ENCODE results near the gene SEMA3F.

SEMA3F gene

DNA sequence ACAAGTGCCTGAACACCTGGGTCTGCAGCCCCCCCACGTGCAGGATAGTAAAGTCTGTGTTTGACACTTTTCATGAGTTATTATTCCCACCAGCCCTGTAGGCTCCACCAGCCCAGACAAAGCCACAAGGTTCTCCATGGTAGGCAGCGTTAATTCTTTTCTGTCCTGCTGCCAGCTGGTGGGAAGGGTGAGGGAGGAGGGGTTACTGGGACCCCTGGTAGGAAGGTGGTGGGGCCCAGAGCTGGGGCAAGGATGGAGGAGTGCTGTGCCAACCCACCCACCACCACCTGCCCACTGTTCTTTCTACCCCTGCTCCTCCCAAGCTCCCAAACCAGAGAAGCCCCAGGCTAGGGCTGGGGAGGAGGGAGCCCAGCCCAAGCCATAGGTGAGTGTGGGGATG is 20.8 kb upstream of the SEMA3F start:
- H3K4me3 ChIP-seq (ENCODE audit: low read depth in 1 of 2, low read length in 1 of 2), result no peak overlapping the region
- no peak overlapping the region for H3K27ac ChIP-seq
- H3K4me1 ChIP-seq (ENCODE audit: control insufficient read depth in 1 of 2, insufficient read depth in 1 of 2, low read depth in 1 of 2, low read length in 1 of 2), result peaks cover 4 to 6% of the 10 kb centered on the region in 2 experiments
- H3K36me3 ChIP-seq, result no peaks in the 10 kb centered on the region
- TF ChIP-seq, protein P1, sequence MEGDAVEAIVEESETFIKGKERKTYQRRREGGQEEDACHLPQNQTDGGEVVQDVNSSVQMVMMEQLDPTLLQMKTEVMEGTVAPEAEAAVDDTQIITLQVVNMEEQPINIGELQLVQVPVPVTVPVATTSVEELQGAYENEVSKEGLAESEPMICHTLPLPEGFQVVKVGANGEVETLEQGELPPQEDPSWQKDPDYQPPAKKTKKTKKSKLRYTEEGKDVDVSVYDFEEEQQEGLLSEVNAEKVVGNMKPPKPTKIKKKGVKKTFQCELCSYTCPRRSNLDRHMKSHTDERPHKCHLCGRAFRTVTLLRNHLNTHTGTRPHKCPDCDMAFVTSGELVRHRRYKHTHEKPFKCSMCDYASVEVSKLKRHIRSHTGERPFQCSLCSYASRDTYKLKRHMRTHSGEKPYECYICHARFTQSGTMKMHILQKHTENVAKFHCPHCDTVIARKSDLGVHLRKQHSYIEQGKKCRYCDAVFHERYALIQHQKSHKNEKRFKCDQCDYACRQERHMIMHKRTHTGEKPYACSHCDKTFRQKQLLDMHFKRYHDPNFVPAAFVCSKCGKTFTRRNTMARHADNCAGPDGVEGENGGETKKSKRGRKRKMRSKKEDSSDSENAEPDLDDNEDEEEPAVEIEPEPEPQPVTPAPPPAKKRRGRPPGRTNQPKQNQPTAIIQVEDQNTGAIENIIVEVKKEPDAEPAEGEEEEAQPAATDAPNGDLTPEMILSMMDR (IDR thresholded peaks at IDR 0.05), result no peak
- H3K9me3 ChIP-seq, result no peaks in the 10 kb centered on the region
- H3K27me3 ChIP-seq, result peaks cover 13% of the 10 kb centered on the region

DNA sequence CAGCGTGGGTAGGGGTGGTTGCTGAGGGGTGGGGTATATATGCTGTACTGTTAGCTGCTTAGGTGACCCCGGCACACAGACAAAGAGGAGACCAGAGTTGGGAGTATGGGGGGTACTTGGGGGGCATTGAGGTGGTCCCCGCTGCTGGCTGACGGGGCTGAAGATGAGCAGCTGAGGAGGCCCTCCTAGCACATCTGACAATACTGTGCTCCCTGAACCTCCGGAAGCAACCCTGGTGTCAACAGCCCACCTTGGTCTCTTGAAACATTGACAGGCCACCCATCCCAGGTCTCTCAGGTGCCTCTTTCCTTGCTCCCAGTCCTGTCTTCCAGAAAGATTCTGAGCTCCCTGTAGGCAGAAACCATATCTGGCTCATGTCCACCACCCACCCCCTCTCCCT is 19.2 kb upstream of the SEMA3F start:
- TF ChIP-seq, protein P1 (IDR thresholded peaks at IDR 0.05), result no peak
- H3K4me3 ChIP-seq (ENCODE audit: low read depth in 1 of 2, low read length in 1 of 2), result no peak overlapping the region
- H3K9me3 ChIP-seq, result no peaks in the 10 kb centered on the region
- peaks cover 4 to 6% of the 10 kb centered on the region in 2 experiments for H3K4me1 ChIP-seq (ENCODE audit: control insufficient read depth in 1 of 2, insufficient read depth in 1 of 2, low read depth in 1 of 2, low read length in 1 of 2)
- no peaks in the 10 kb centered on the region for H3K36me3 ChIP-seq
- H3K27ac ChIP-seq, result no peak overlapping the region
- peaks cover 13% of the 10 kb centered on the region for H3K27me3 ChIP-seq

DNA sequence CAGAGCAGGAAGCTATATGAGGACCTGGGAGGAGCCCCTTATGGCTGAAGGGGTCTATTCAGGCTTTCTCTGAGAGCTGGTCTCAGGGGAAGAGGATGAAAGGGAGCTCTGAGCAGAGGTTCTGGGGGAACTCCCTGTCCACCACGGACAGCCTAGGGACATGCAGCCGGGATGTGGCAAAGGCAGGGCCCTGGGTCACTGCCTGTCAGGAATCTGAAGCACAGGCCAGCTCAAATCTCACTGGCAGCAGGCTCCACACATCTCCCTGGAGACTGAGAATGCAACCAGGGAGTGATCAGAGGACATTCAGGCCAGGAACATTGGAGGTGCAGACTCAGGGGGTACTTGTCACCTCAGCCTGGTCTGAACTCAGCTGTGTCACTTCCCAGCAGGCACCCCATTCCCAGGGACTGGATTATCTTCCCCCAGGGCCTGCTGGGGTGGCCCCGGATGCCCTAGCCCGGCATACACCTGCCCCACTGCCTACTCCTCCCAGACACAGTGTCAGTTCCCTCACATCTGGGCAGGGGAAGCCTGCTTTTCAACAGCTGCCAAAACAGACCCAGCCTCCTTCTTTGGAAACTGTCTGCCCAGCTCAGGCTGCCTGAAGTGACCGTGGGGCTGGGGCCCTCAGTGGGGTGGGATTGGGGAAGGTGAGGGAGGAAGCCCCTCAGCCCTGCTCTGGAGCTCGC is 18.3 kb upstream of the SEMA3F start:
- Histone ChIP-seq H3K4me1 (ENCODE audit: control insufficient read depth in 1 of 2, insufficient read depth in 1 of 2, low read depth in 1 of 2, low read length in 1 of 2) (peaks cover 4 to 6% of the 10 kb centered on the region in 2 experiments), H3K27me3 (peaks cover 13% of the 10 kb centered on the region), H3K4me3 (ENCODE audit: low read depth in 1 of 2, low read length in 1 of 2) (no peak overlapping the region)

DNA sequence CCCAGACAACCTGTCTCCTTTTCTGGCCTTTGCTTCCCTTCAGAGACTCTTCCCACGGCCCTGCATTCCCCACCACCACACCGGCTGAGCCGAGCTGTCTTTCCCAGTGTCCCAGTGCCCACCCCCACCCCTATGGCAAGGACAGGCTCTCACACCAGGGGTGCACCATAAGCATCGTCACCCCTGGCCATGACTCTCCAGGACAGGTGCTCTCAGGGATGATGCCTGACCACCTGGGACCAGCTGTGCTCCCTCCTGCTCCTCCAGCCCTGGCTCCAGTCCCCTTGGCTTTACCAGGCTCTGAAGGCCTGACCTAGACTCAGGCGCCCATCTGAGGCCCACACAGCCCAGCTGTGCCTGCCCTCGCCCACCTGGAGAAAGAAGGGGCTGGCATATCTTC is 17.6 kb upstream of the SEMA3F start:
- H3K27me3 ChIP-seq, result peaks cover 13% of the 10 kb centered on the region
- H3K9me3 ChIP-seq, result no peaks in the 10 kb centered on the region
- peaks cover 4 to 6% of the 10 kb centered on the region in 2 experiments for H3K4me1 ChIP-seq (ENCODE audit: control insufficient read depth in 1 of 2, insufficient read depth in 1 of 2, low read depth in 1 of 2, low read length in 1 of 2)
- TF ChIP-seq, protein P1 (IDR thresholded peaks at IDR 0.05), result no peak
- no peaks in the 10 kb centered on the region for H3K36me3 ChIP-seq
- H3K4me3 ChIP-seq (ENCODE audit: low read depth in 1 of 2, low read length in 1 of 2), result no peak overlapping the region
- H3K27ac ChIP-seq, result no peak overlapping the region

More for the DNA sequence above, 18.3 kb upstream of the SEMA3F start:
- H3K9me3 ChIP-seq, result no peaks in the 10 kb centered on the region
- TF ChIP-seq, protein P1 (IDR thresholded peaks at IDR 0.05), result no peak
- H3K36me3 ChIP-seq, result no peaks in the 10 kb centered on the region
- H3K27ac ChIP-seq, result no peak overlapping the region

DNA sequence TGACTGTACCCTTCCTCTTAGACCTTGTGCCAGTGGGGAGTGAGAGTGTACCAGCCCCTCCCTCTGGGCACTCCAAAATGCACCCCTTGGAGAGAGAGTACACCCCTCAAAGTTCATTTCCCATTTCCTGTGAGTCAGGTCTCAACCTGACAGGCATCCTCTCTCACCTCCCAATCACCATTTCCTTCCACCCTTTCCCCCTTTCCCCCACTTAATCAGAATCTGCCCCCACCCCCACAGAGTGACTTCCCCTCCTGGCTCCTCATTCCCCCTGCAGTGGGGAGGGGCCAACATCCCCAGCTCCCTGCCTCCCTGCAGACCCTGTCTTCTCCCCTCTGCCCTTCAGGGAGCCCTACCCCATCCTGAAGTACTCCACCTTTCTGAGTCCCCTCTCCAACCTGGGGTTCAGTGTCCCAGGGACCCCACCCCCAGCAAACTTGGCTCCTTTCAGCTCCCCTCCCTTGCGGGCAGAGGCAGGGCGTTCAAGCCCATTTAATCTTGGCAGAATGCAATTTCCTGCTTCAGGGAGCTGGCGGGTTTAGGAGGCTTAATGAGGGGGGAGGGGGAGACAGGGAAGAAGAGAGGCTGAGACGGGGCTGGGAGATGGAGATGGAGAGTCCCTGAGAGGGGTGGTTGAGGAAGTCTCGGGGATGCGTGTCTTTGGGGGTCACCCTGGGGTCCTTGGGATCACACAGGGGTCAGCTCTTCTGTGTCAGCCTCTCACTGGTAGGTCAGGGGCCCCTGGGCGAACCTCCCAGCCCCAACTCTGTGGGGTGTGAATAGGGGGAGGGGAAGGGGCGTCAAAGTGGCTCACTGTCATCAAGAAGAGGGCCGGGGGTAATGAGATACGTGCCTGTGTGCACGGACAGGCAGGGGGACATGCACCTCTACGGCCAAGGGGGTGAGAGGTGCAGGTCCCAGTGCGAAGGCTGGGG is 16.6 kb upstream of the SEMA3F start:
- no peaks in the 10 kb centered on the region for H3K36me3 ChIP-seq
- H3K9me3 ChIP-seq, result no peaks in the 10 kb centered on the region
- H3K27ac ChIP-seq, result no peak overlapping the region
- H3K4me1 ChIP-seq (ENCODE audit: control insufficient read depth in 1 of 2, insufficient read depth in 1 of 2, low read depth in 1 of 2, low read length in 1 of 2), result peaks cover 4 to 6% of the 10 kb centered on the region in 2 experiments
- H3K4me3 ChIP-seq (ENCODE audit: low read depth in 1 of 2, low read length in 1 of 2), result no peak overlapping the region
- TF ChIP-seq, protein P1 (IDR thresholded peaks at IDR 0.05), result no peak
- peaks cover 8% of the 10 kb centered on the region for H3K27me3 ChIP-seq
